Stimulated activated CD4-positive, alpha-beta T cell treated with anti-CD3 and anti-CD28 coated beads, Interleukin-2, amount 100 ng/mL, for 4 hours (primary cell): Measurements from ENCODE around the gene OGDH.
A peak's percentile ranks its signal among the peaks of the same experiment; 100 is the strongest.

Experiments
- DNase-seq: peaks from one replicate; pipeline ENCODE4 v3.0.0-alpha.2; 2020; ENCODE audit warnings: low read depth

The OGDH gene

DNA sequence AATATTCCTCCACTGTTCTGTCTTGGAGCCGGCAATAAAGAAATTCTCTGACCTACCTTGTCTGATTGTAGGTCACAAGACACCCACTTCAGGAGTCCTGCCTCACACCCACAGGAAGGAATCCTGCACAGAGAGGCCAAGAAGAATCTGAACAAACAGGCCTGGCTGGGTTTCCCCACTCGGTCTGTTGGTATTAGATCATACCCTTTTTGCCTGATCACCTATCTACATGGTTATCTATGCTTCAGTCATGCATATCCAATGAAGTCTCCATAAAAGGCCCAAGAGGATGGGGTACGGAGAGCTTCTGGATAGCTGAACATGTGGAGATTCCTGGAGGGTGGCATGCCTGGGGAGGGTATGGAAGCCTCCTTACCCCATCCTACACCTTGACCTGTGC, 12.3 kb downstream of the OGDH start:
- DNase-seq = no peak

GRCh38 chr7:44621034-44621749, 14.8 kb downstream of the OGDH start:
- no peak for DNase-seq

GRCh38 chr7:44621750-44622103, 15.3 kb downstream of the OGDH start:
- no peak for DNase-seq

- peak; percentile 33 for DNase-seq
These were observed 16.1 kb downstream of the OGDH start for GRCh38 chr7:44622342-44623151.

- no peak for DNase-seq
These were observed 17.9 kb downstream of the OGDH start for GRCh38 chr7:44624318-44624717.

- no peak for DNase-seq
These were observed 19.4 kb downstream of the OGDH start for GRCh38 chr7:44625526-44626471.

GRCh38 chr7:44626620-44627019, 20.2 kb downstream of the OGDH start:
- DNase-seq = no peak

- no peak for DNase-seq
These were observed 23.5 kb downstream of the OGDH start for GRCh38 chr7:44629829-44630522.

- no peak for DNase-seq
These were observed 24.5 kb downstream of the OGDH start for GRCh38 chr7:44630792-44631457.

GRCh38 chr7:44631458-44632115, 25.2 kb downstream of the OGDH start:
- DNase-seq = no peak

DNA sequence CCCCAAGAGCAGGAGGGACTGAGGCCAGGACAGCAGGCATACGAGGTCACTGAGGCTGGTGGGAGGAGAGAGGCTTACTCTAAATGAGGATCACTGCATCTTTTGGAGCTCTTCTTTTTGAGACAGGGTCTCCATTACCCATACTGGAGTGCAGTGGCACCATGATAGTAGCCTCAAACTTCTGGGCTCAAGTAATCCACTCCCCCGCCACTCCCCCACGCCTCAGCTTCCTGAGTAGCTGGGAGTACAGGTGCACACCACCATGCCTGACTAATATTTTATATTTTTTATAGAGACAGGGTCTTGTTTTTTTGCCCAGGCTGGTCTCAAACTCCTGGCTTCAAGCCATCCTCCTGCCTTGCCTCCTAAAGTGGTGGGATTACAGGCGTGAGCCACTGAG, 25.8 kb downstream of the OGDH start:
- DNase-seq = no peak

DNA sequence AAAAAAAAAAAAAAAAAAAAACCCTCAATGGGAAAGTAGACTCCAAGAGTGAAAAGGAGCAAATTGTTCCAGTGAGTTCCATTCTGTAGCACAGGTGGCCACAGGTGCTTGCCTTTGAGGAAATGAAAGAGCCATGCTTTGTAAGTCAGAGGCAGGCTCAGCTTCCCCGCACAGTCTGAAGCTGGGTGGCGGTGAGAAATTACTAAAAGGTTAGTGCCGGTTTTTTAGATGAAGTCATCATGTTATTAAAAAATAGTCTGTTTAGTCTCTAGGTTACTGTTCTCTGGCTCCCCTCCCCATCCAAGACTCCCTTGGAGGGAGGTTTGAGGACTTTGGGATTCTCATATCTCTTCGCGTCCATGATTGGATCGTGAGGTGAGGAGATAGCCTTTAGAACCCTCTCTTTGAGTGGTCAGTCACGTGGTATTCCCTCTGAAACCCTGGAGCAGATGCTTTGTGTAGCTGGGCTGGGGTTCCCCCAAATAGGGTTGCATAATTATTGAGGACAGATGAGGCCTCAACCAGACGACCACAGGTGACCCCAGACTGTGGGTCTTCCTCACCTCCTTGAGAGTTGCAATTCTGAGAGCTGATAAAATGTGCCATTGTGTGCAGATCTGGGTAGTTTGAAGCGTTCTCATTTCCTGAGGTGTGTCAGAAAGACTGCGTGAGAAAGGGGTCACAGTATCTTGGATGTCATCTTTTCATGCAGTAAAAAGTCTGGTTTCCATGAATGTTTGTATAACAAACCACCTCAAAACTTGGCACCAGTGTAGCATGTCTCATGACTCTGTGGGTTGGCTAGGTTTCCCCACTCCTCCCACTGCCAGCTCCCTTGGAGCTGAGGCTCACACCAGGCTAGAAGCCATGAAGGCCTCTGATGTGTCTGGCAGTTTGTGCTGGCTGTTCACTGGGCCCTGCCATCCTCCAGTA, 27.1 kb downstream of the OGDH start:
- no peak for DNase-seq

DNA sequence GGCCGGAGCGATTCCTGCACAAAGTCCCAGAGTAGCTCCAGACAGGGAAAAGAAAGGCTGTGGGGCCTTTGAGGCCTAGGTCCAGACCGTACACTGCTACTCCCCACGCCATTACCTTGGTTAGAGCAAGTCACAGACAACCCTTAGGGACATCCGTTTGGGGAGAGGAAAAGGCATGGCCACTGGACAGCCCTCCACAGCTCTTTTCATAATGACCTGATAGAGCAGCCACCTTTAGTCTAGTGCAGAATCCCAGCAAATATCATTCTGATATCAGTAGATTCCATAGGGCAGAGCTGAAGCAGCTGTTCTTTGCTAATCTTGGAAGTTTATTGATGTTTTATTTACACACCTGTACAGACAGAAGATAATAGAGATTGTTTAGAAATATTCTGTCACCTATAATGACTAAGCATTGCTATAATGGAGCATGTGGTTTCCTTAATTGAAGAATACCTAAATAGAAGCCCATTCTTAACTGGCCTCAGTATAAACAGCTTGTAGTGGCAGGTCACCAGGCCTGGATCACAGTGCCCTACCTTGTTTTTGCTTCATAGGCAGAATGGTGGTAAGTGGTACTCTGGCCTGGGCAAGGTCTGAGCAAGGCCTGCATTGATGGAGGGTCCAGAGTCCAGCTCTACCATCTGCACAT, 27.9 kb downstream of the OGDH start:
- no peak for DNase-seq

DNA sequence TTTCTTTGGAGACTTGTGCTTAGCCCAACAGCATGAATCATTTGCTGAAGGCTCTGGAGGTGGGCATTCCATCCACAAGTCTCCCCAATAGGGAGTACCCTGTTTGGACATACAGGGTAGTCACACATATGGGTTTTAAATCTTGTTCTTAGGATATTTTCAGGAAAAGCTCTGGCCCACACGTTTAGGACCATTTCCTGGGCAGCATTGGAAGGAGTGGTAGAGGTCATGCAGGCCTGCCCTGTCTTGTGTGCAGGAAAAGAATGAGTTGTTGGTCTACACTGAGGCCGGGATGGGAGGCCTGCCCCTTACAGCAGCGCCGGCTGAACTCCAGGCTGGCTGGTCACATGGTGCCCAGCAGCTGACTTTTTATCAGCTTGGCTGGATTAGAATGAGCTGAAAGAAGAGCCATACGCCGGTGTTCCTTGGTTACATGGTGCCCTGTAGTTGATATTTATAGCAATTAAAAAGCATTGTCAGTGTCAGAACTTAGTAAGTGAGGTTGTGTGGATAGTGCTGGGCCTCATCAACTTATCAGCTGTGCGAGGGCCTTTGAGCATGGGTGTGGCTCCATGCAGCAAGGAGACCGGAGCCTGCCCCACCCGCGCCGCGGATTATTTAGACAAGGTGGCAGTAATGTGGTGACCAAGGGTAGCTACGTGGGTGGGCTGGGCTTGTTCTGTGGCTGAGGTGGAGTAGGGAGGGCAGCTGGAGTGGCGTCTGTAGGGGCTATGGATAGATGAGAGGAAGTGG, 28.6 kb downstream of the OGDH start:
- no peak for DNase-seq

GRCh38 chr7:44636041-44636584, 29.7 kb downstream of the OGDH start:
- no peak for DNase-seq

- no peak for DNase-seq
These were observed 30.5 kb downstream of the OGDH start for GRCh38 chr7:44636926-44637325.

- DNase-seq = peak; percentile 78
These were observed 31.6 kb downstream of the OGDH start for GRCh38 chr7:44637788-44638594.
